NCI-H2171 treated with DMSO at 0.1 percent for 48 hours (cell line): ENCODE measurements around the gene ST3GAL2.
"Not testable (repeated sequence)": the region's sequence is repeated elsewhere in the genome, so short reads cannot be mapped to it uniquely, and the experiment has no call there.

ENCODE experiments used
- DNase-seq: peaks from one replicate; lab custom pipeline; 2025; lab: John Stamatoyannopoulos, UW

Gene ST3GAL2

DNA sequence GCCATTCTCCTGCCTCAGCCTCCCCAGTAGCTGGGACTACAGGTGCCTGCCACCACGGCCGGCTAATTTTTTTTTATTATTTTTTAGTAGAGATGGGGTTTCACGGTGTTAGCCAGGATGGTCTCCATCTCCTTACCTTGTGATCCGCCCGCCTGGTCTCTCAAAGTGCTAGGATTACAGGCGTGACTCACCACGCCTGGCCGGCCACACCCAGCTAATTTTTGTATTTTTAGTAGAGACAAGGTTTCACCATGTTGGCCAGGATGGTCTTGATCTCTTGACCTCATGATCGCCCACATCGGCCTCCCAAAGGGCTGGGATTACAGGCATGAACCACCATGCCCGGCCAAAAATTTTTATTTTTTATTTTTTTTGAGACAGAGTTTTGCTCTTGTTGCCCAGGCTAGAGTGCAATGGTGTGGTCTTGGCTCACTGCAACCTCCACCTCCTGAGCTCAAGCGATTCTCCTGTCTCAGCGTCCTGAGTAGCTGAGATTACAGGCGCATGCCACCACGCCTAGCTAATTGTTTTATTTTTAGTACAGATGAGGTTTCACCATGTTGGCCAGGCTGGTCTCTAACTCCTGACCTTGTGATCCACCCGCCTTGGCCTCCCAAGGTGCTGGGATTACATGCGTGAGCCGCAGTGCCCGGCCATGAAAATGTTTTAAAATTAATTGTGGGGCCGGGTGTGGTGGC lies 52.5 kb downstream of the ST3GAL2 start:
- DNase-seq: not testable (repeated sequence)

DNA sequence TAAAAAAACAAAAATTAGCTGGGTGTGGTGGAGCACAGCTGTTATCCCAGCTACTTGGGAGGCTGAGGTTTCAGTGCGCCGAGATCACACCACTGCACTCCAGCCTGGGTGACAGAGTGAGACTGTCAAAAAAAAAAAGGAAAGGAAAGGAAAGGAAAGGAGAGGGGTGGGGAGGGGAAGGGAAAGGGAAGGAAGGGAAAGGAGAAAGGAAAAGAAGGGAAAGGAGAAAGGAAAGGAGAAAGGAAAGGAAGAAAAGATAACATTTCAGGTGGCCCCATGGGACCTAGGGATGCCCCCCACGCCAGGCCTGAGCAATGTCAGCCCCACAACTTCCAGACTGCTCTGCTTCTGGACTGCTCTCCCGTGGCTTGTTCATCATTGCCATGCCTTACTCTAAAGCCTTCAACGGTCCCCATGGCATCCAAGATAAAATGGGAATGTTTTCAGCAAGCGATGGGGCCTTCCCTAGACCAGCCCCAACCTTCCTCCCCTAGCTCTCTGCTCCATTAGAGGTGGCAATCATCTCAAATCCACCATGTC lies 55.4 kb downstream of the ST3GAL2 start:
- no peak for DNase-seq

DNA sequence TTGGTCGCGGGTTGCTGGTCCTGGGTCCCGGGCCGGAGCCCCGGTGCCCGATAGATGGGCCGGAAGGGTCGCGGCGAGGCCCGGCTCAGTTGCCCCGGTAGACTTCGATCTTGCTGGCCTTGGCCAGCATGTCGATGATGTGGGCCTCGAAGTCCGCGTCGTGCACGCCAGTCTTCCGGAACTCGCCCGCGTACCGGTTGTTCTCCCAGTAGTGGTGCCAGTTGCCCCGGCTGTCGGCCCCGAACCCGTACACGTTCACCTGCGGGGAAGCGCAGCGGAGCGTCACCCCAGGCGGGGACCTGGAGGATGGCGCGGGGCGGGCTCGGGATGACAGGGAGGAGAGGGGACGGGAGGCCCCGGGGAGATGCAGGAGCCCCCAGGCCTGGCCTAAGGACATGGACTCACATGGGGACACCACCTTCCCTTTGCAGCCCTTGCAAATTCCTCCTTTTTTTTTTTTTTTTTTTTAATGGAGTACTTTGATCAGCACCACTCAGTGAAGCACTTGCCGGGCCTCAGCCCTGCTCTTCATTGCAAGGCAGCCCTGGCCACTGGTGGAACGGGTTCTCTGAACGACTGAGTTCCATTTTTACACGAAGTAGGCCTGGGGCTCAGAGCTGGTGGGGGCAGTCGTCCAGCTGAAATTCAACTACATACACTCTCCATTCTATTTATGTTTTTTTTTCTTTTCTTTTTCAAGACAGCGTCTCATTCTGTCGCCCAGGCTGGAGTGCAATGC lies 57.1 kb downstream of the ST3GAL2 start:
- DNase-seq: no peak

DNA sequence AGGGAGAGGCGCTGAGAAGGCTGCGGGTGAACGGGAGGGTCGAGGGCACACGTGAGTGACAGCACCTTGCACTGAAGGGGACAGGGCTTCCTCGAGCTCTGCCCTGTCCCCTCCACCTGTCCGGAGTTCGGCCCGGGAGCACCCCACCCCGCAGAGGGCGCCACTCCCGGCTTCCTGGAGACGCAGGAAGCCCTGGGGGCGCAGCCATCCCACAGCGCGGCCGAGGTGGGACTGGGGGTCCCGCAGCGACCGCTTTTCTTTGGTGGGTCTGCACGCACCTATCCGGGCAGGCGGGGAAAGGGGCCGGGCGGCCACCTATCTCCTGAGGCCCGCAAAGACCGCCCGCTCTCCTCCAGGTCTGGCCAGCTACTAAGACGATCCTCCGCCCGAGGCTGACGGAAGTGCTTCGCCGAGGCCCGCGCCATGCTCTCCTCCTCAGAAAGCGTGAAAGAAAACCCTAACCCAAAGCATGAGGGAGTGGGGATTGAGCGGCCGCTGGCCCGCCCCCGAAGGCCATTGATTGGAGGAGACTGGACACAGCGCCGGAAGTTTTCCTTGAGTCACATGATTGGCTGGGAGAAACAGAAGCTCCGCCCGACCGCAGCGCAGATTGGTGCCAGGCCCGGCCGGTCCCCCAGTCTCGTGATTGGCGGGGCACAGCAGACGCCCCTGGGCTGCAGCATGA lies 57.8 kb downstream of the ST3GAL2 start:
- peak; percentile 99 for DNase-seq

DNA sequence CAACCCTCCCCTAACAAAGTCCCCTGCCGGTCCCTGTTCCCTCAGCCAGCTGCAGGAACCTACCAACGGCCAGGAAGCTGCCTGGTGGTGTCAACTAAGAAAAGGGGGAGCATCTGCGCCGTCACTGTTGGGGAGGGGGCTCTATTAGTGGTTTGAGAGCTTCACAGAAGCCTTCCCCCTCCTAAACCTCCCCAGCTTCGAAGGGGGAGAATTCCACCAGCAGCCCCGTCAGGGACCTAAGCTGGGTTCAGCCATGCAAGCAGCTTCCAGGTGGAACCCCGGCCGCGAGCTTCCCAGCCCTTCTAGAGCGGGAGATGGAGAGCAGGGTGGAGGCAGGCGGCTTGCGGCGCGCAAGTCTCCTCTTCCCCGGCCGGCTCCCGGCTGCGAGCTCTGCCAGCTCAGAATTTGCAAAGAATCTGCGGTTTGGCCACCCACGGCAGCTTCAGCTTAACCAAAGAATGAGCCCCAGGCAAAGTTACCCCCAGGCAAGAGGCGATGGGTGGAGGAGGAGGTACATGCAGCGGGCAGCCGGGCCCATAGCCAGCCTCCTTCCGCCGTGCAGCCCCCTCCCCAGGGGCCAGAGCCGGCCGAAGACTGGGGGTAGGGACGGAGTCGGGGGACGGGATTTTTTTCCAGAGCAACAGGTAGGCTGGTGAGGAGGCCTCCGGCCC lies 58.5 kb downstream of the ST3GAL2 start:
- DNase-seq: peak; percentile 57

DNA sequence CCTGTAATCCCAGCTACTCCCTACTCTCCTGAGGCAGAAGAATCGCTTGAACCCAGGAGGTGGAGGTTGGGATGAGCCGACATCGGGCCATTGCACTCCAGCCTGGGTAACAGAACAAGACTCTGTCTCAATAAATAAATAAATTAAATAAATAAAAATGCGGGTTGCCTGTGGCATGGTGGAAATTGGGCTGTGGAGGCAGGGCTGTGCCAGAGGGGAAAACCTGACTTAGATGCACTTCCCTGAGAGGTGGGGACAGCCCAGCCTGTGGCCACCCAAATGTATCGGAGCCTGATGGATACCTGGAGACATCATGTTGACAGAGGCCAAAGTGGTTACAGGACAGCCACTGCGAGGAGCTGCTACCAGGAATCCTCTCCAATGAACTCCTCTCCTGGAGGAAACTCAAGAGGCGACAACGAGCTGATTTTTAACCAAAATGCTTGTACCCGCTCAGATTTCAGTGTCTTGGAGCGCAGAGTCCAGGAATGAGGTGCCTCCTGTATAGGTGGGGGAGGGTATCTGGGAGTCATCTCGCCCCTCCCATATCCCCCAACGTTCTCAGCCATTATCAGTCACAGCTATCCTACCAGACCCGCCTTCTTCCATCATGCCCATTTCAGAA lies 59.9 kb downstream of the ST3GAL2 start:
- no peak for DNase-seq

DNA sequence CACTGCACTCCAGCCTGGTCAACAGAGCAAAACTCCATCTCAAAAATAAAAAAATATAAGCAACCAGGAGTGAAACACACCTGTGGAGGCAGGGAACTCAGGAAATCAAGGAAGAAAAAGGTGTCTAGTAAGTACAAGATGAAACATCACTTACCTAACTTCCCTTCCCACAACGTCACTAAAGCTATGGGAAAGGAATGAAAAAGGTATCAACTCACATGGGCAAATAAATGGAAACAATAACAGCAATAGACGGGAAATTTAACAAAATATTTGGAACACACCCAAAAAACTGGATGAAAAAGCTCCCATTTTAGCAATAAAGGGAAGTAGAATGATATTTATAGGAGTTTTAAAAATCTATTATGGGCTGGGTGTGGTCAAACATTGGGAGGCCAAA lies 61.1 kb downstream of the ST3GAL2 start:
- DNase-seq: no peak

DNA sequence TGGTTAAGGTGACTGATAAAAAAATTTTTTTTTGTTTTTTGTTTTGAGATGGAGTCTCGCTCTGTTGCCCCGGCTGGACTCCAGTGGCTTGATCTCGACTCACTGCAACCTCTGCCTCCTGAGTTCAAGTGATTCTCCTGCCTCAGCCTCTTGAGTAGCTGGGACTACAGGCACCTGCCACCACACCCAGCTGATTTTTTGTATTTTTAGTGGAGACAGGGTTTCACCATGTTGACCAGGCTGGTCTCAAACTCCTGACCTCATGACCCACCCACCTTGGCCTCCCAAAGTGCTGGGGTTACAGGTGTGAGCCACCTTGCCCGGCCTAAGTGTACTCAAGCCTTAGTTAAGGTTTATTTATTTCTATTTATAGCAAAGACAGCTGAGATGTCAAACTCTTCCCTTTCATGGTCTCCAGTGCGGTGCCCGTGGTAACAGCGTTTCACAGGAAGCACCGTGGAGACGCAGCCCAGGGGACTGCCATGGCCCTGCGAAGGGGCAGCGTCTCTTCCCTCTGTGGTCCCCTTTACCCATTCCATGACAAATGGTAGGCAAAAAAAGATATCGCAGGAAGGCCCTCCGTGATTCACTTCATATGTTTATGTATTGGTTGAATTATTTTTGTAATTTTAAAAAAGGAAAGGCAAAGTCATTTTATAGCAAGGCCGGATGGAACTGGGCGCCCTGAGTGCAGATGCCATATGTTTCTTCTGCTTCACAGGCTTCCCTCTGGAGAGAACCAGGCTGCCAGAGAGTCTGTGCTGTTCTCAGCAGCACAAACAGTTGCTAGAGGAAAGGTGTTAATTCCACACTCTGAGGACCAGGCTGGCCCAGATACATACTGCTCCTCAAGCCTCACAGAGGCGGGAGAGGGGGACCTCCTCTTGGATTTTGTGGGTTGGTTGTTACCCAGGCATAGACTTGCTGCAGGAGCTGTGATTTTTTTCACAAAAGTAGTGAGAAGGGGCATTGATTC lies 63.0 kb downstream of the ST3GAL2 start:
- DNase-seq: peak; percentile 94

DNA sequence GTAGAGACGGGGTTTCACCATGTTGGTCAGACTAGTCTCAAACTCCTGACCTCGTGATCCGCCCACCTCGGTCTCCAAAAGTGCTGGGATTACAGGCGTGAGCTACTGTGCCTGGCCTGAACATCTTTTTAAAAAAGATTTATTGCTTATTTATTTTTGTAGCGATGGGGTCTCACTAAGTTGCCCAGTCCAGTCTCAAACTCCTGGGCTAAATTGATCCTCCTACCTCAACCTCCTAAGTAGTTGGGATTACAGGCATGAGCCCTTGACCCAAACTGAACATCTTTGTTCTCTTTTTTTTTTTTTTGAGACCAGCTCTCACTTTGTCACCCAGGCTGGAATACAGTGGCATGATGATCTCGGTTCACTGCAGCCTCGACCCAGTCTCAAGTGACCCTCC lies 64.7 kb downstream of the ST3GAL2 start:
- DNase-seq: no peak

DNA sequence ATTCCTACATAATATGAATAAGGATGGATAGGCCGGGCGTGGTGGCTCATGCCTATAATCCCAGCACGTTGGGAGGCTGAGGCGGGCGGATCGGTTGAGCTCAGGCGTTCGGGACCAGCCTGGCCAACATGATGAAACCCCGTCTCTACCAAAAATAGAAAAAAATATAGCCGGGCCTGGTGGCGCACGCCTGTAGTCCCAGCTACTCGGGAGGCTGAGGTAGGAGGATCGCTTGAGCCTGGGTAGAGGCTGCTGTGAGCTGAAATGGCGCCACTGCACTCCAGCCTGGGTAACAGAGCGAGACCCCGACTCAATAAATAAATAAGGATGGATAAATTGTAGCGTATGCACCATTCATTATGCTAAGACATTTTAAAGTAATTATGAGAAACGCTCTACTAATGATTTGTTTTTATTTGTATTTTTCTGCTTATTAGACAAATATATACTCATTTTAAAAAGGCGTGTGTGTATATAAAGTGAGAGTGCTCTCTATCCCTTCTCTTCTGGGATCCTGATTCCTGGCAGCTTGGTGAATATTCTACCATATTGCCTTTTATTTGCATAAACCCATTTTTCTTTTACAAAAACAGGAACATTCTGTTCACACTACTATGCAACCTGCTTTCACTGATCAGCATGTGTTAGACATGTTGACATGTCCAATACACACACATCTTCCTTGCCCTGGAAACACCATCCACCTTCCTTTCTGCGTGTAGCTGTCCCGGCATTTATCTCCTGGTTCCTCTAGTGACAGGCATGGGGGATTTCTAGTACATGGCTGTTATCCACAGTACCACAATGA lies 65.8 kb downstream of the ST3GAL2 start:
- DNase-seq: no peak

DNA sequence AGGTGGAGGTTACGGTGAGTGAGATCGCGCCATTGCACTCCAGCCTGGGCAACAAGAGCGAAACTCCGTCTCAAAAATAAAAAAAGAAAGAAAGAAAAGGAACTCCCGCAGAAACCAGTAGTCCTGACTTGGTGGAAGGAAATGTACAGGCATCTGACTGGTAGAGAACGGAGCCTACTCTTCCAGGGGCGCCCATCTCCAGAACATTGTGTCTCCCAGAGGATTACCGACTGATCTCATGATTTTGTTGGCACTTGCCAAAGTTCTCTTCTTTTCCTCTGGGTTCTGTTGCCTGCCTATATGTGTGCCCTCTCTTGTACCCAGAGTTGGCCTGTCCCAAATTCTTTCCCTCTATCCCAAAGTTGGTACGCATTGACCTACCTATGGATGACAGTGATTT lies 68.0 kb downstream of the ST3GAL2 start:
- DNase-seq: no peak

DNA sequence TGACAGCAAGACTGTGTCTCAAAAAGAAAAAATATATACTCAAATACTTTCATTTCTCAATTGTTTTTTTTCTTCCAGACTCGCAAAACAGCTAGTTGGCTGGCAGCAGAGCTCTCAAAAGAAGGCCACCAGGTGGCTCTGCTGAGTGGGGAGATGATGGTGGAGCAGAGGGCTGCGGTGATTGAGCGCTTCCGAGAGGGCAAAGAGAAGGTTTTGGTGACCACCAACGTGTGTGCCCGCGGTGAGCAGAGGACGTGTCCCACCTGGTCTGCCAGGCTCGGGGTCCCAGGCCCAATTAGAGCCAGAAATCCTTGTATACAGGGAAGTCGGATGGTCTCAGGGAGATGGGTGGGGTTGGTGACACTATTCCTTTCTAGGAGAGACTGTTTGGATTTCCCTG lies 68.8 kb downstream of the ST3GAL2 start:
- not testable (repeated sequence) for DNase-seq

DNA sequence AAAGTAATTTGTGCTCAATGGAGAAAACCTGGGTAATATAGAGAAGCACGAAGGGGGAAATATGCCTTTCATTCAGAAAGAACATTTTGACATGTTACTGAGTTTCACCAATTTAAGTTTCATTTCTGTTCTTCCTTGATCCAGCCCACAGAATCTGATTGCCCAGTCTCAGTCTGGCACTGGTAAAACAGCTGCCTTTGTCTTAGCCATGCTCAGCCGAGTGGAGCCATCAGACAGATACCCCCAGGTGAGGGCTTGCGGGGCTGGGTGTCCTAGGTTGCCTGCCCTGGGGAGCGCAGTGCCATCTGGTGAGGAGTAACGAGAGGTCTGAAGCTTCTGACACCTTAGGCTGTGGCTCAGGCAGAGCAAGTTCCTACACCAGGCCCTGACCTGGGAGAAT lies 74.5 kb downstream of the ST3GAL2 start:
- peak; percentile 45 for DNase-seq

DNA sequence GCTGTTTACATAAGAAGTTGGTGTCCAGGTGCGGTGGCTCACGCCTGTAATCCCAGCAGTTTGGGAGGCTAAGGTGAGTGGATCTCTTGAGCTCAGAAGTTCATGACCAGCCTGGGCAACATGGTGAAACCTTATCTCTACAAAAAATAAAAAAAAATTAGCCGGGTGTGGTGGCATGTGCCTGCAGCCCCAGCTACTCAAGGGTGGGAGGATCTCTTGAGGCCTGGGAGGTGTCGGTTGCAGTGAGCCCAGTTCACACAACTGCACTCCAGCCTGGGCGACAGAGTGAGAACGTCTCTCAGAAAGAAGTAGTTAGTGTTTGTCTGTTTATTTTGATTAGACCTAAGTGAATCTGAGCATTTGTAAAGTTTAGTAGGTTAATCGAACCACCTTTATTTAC lies 79.3 kb downstream of the ST3GAL2 start:
- no peak for DNase-seq

DNA sequence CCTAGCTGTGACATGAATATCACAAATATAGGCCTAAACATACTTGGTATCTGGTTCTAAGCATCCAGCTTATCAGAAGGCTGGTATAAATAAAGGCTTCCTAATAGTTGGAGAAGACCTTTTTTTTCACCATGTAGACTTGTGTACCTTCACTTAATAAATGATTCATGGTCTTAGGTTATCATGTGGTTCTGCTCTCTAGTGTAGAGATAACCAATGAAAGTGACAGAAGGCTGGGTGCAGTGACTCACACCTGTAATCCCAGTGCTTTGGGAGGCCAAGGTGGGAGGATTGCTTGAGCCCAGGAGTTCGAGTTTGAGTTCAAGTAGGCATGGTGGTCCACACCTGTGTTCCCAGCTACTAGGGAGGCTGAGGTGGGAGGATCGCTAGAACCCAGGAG lies 89.1 kb downstream of the ST3GAL2 start:
- no peak for DNase-seq

DNA sequence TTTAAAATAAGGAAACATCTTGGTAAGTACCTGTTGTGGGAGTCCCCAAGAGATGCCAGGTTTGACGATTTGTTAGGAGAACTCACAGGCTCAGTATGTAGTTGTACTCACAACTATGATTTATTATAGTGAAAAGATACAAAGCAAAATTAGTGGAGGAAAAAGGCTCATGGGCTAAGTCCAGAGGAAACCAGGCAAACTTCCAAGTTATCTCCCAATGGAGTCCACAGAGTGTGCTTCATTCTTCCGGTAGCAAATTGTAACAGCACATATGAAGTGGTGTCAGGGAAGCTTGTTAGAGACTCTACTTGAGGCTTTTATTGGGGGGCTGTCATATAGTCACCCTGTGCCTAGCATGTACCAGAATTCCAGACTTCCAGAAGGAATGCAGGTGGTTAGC lies 89.9 kb downstream of the ST3GAL2 start:
- no peak for DNase-seq

DNA sequence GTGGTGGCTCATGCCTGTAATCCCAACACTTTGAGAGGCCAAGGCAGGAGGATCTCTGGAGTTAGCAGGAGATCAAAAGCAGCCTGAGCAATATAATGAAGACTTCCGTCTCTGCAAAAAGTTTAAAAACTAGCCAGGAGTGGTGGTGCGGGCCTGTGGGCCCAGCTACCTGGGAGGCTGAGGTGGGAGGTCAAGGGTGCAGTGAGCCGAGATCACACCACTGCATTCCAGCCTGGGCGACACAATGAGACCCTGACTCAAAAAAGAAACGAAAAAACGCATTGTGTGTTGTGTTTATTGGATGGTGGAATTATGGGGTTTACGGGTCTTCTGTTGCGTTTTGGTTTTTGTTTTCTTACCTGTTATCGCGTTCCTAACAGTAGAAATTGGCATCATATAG lies 93.1 kb downstream of the ST3GAL2 start:
- DNase-seq: no peak

DNA sequence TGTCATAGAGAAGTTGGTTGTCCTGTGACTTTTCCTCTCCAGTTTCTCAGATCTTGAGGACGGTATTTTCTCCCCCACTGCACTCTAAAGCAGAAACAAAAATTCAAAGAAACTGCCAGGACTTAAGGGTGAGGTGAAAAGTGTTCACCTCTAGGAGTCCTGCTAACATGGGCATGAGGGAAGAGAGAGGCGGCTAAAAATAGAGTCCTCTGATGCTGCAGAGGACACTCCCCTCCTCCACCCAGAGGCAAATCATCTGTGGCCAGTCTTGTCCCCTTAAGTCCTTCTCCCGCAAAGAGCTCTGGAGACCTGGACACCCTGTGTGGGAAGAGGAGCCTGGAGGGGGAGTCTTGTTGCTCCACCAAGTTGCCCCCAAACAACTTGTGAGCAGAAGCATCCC lies 96.9 kb downstream of the ST3GAL2 start:
- no peak for DNase-seq

DNA sequence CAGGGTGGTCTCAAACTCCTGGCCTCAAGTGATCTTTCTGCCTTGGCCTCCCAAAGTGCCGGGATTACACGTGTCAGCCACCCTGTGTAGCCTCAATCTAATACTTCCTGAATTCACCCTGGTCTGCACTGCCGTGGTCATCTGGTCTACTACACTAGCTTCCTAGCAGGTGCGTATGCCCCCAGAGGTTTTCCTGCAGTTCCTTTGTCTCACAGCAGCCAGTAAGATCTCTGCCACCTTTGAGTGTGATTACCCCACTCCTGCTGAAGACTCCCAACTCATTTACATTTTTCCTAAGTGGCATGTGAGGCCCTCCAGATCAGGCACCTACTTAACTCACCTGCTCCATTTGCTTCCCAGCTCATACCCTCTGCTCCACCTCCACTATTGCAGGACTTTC lies 97.3 kb downstream of the ST3GAL2 start:
- no peak for DNase-seq

DNA sequence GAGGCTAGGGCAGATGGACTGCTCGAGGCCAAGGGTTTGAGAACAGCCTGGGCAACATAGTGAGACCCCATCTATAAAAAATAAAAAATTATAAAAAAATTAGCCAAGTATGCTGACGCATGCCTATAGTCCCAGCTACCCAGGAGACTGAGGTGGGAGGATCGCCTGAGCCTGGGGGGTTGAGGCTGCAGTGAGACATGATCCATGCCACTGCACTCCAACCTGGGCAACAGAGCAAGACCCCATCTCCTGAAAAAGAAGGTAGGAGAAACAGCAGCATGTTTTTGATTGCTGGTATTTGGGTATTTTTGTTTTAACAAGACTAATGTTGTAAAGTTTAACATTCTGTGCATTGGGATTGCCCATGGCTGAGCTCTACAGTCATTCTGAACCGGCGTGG lies 101.1 kb downstream of the ST3GAL2 start:
- no peak for DNase-seq
